Chondrocyte (in vitro differentiated cells): ENCODE results near the gene GNG13. TPM values are rescaled to one million over a fixed set of nuclear protein-coding genes. Genes with fewer than 3 reads are reported as not detected.
"Not testable (repeated sequence)": the region's sequence is repeated elsewhere in the genome, so short reads cannot be mapped to it uniquely, and the experiment has no call there.

Experiments used
- DNase-seq: peaks from one replicate; pipeline ENCODE4 v3.0.0; 2021; ENCODE audit warnings: mixed read lengths, low spot score
- H3K27ac Mint-ChIP-seq: one replicate; pipeline ENCODE4 v1.8.0; 2021; ENCODE audit warnings: mild to moderate bottlenecking, moderate library complexity, mixed read lengths; ENCODE audit not compliant: unreplicated experiment
- H3K27me3 Mint-ChIP-seq: 2 replicates; pipeline ENCODE4 v1.8.0; 2021; ENCODE audit warnings: low read depth, mixed read lengths
- H3K36me3 Mint-ChIP-seq: 2 replicates; pipeline ENCODE4 v1.8.0; 2021; ENCODE audit warnings: low read depth, mixed read lengths
- H3K4me1 Mint-ChIP-seq: 2 replicates; pipeline ENCODE4 v1.8.0; 2021; ENCODE audit warnings: low read depth, mild to moderate bottlenecking, mixed read lengths
- H3K4me3 Mint-ChIP-seq: one replicate; pipeline ENCODE4 v1.8.0; 2021; ENCODE audit warnings: mild to moderate bottlenecking, moderate library complexity, mixed read lengths; ENCODE audit not compliant: unreplicated experiment
- H3K9me3 Mint-ChIP-seq: 2 replicates; pipeline ENCODE4 v1.8.0; 2021; ENCODE audit warnings: low read depth, mixed read lengths
- CTCF ChIP-seq: fragments of 200-600 bp; sonication (generic); IDR thresholded peaks from 2 replicates; pipeline ENCODE4 v1.5.0; 2021; ENCODE audit warnings: antibody characterized with exemption, mild to moderate bottlenecking, moderate library complexity
- total RNA-seq: library from RNA; stranded (reverse); gene quantifications from 3 replicates; pipeline ENCODE4 v1.2.1, GENCODE V29; 2021

Gene GNG13
- total RNA-seq, 1 donor from 2014 or later, result not detected

GRCh38 chr16:776824-777223, 23.7 kb downstream of the GNG13 start:
- H3K9me3 Mint-ChIP-seq, result no peaks in the 10 kb centered on the region
- no peak for DNase-seq
- no peaks in the 10 kb centered on the region for H3K36me3 Mint-ChIP-seq
- H3K4me3 Mint-ChIP-seq, result no peak overlapping the region
- no peaks in the 10 kb centered on the region for H3K27me3 Mint-ChIP-seq
- no peak for TF ChIP-seq CTCF
- H3K4me1 Mint-ChIP-seq, result peaks cover 3% of the 10 kb centered on the region
- no peak overlapping the region for H3K27ac Mint-ChIP-seq

- DNase-seq, H3K27ac Mint-ChIP-seq, H3K9me3 Mint-ChIP-seq: not testable (repeated sequence)
Observed at GRCh38 chr16:776298-776697, 24.2 kb downstream of the GNG13 start.

GRCh38 chr16:775236-775796, 25.2 kb downstream of the GNG13 start:
- no peak for DNase-seq
- Mint-ChIP-seq H3K4me1 (peaks cover 3% of the 10 kb centered on the region), H3K27ac (no peak overlapping the region), H3K27me3 (no peaks in the 10 kb centered on the region), H3K4me3 (no peak overlapping the region), H3K36me3 (no peaks in the 10 kb centered on the region), H3K9me3 (no peaks in the 10 kb centered on the region)
- no peak for TF ChIP-seq CTCF

More at GRCh38 chr16:776298-776697, 24.2 kb downstream of the GNG13 start:
- not testable (repeated sequence) for H3K4me1 Mint-ChIP-seq, H3K4me3 Mint-ChIP-seq, H3K36me3 Mint-ChIP-seq, H3K27me3 Mint-ChIP-seq

GRCh38 chr16:774086-775001, 26.2 kb downstream of the GNG13 start:
- H3K9me3 Mint-ChIP-seq, result no peaks in the 10 kb centered on the region
- H3K27ac Mint-ChIP-seq, result no peak overlapping the region
- no peak for DNase-seq
- no peak for TF ChIP-seq CTCF
- H3K4me3 Mint-ChIP-seq, result no peak overlapping the region
- no peaks in the 10 kb centered on the region for H3K27me3 Mint-ChIP-seq
- H3K36me3 Mint-ChIP-seq, result no peaks in the 10 kb centered on the region
- peaks cover 3% of the 10 kb centered on the region for H3K4me1 Mint-ChIP-seq

GRCh38 chr16:772959-773358, 27.6 kb downstream of the GNG13 start:
- TF ChIP-seq CTCF, result no peak
- no peak overlapping the region for H3K27ac Mint-ChIP-seq
- H3K36me3 Mint-ChIP-seq, result no peaks in the 10 kb centered on the region
- no peak for DNase-seq
- H3K4me1 Mint-ChIP-seq, result peaks cover 3% of the 10 kb centered on the region
- H3K9me3 Mint-ChIP-seq, result no peaks in the 10 kb centered on the region
- H3K27me3 Mint-ChIP-seq, result no peaks in the 10 kb centered on the region
- H3K4me3 Mint-ChIP-seq, result no peak overlapping the region
